ENCODE results near the gene SFPQ. TPM values are rescaled to one million over a fixed set of nuclear protein-coding genes. Genes with fewer than 3 reads are reported as not detected.

The SFPQ gene, protein sequence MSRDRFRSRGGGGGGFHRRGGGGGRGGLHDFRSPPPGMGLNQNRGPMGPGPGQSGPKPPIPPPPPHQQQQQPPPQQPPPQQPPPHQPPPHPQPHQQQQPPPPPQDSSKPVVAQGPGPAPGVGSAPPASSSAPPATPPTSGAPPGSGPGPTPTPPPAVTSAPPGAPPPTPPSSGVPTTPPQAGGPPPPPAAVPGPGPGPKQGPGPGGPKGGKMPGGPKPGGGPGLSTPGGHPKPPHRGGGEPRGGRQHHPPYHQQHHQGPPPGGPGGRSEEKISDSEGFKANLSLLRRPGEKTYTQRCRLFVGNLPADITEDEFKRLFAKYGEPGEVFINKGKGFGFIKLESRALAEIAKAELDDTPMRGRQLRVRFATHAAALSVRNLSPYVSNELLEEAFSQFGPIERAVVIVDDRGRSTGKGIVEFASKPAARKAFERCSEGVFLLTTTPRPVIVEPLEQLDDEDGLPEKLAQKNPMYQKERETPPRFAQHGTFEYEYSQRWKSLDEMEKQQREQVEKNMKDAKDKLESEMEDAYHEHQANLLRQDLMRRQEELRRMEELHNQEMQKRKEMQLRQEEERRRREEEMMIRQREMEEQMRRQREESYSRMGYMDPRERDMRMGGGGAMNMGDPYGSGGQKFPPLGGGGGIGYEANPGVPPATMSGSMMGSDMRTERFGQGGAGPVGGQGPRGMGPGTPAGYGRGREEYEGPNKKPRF
- 171 and 247 TPM in 2 replicates for total RNA-seq

DNA sequence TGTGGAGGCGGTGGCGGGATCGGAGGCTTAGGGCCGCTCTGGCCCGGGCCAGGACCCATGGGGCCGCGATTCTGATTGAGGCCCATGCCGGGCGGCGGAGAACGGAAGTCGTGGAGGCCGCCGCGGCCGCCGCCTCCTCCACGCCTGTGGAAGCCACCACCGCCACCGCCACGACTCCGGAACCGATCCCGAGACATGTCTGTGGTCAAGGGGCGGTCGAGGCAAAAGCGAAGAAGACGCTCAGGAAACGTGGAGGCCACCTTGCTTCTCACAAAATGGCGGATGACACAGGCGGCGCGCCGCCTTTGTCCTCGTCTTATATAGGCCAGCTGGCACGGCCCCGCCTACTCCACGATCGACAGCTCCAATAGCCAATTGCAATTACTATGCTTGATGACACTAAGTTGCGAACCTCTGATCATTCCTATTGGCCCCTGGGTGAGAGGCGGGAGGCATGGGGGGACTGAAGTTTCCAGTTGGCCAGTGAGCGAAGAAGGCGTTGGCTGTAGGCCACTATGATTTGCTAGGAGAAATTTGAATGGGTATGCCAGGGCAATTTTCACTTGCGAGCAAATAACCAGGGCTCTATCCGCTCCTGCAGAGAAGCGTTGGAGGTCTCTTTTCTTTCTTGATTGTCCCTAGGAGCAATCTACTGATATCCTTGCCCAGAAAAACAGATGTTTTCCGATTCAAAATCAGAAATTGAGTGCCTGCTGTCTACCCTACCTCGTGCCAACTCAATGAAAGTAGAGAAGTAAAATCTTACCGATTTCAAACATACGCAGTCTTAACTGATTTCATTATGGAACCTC lies at the start of gene SFPQ:
Gene SFPQ, minus strand, starts transcription at position 293 of the 812 bp plus-strand sequence. Its CDS starts 96 bp downstream, at position 197.

Other genes with a start within 250 kb of the SFPQ start
- 17.0 and 49.3 TPM in 2 replicates for gene TMEM35B, start 207.8 kb downstream of the SFPQ start, total RNA-seq
- gene ZMYM6, start 161.2 kb downstream of the SFPQ start, total RNA-seq = 15.4 and 20.5 TPM in 2 replicates
- gene ZMYM1, start 113.8 kb downstream of the SFPQ start, total RNA-seq = 21.7 and 26.3 TPM in 2 replicates
- gene ZMYM4, start 75.6 kb upstream of the SFPQ start, total RNA-seq = 33.0 and 43.8 TPM in 2 replicates